ENCODE measurements around the gene CD226. TPM values are rescaled to one million over a fixed set of nuclear protein-coding genes. Genes with fewer than 3 reads are reported as not detected.

CD226 gene
- total and polyA plus RNA-seq, 2 of the 13 experiments (the other 11 are each of a cell fraction or from before 2014, with no cell fraction given) = 0.13 to 0.77 TPM

DNA sequence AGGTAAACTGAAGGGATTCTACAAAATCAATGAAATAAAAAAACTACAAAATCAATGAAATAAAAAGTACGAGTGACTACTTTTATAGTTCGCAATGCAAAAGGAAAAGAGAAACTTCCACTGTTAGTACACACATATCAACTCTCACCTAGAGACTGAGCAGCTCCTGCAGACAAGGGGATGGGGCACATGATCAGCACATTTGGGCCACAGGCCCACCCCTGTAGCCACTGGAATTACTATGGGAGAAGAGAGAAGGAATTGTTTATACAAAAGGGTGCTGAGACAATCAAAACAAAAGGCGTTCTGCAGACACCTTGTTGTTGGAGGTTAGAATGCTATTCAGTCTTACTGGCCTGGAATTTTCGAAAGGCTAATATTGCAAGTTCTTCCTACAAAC is 34.7 kb upstream of the CD226 start (continued):
- TF ChIP-seq SOX5 (CRISPR knock-in tag; IDR thresholded peaks at IDR 0.05; ENCODE audit: borderline replicate concordance) (no peak), ZNF570 (CRISPR knock-in tag; IDR thresholded peaks at IDR 0.05; ENCODE audit: borderline replicate concordance) (no peak), HNRNPL (IDR thresholded peaks at IDR 0.05; ENCODE audit: low read depth, low read length) (no peak), IKZF1 (IDR thresholded peaks at IDR 0.05) (no peak), ZNF180 (CRISPR knock-in tag; IDR thresholded peaks at IDR 0.05; ENCODE audit: borderline replicate concordance, low read depth) (no peak), CCAR2 (optimal IDR thresholded peaks at IDR 0.05; ENCODE audit: low read depth, low read length) (no peak), KLF6 (CRISPR knock-in tag; IDR thresholded peaks at IDR 0.05) (no peak)
- TF ChIP-seq, protein P1, sequence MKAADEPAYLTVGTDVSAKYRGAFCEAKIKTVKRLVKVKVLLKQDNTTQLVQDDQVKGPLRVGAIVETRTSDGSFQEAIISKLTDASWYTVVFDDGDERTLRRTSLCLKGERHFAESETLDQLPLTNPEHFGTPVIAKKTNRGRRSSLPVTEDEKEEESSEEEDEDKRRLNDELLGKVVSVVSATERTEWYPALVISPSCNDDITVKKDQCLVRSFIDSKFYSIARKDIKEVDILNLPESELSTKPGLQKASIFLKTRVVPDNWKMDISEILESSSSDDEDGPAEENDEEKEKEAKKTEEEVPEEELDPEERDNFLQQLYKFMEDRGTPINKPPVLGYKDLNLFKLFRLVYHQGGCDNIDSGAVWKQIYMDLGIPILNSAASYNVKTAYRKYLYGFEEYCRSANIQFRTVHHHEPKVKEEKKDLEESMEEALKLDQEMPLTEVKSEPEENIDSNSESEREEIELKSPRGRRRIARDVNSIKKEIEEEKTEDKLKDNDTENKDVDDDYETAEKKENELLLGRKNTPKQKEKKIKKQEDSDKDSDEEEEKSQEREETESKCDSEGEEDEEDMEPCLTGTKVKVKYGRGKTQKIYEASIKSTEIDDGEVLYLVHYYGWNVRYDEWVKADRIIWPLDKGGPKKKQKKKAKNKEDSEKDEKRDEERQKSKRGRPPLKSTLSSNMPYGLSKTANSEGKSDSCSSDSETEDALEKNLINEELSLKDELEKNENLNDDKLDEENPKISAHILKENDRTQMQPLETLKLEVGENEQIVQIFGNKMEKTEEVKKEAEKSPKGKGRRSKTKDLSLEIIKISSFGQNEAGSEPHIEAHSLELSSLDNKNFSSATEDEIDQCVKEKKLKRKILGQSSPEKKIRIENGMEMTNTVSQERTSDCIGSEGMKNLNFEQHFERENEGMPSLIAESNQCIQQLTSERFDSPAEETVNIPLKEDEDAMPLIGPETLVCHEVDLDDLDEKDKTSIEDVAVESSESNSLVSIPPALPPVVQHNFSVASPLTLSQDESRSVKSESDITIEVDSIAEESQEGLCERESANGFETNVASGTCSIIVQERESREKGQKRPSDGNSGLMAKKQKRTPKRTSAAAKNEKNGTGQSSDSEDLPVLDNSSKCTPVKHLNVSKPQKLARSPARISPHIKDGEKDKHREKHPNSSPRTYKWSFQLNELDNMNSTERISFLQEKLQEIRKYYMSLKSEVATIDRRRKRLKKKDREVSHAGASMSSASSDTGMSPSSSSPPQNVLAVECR (CRISPR knock-in tag; IDR thresholded peaks at IDR 0.05; ENCODE audit: borderline replicate concordance) = no peak
- TF ChIP-seq, protein P2, sequence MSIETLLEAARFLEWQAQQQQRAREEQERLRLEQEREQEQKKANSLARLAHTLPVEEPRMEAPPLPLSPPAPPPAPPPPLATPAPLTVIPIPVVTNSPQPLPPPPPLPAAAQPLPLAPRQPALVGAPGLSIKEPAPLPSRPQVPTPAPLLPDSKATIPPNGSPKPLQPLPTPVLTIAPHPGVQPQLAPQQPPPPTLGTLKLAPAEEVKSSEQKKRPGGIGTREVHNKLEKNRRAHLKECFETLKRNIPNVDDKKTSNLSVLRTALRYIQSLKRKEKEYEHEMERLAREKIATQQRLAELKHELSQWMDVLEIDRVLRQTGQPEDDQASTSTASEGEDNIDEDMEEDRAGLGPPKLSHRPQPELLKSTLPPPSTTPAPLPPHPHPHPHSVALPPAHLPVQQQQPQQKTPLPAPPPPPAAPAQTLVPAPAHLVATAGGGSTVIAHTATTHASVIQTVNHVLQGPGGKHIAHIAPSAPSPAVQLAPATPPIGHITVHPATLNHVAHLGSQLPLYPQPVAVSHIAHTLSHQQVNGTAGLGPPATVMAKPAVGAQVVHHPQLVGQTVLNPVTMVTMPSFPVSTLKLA (IDR thresholded peaks at IDR 0.05) = no peak
- TF ChIP-seq, protein P3, sequence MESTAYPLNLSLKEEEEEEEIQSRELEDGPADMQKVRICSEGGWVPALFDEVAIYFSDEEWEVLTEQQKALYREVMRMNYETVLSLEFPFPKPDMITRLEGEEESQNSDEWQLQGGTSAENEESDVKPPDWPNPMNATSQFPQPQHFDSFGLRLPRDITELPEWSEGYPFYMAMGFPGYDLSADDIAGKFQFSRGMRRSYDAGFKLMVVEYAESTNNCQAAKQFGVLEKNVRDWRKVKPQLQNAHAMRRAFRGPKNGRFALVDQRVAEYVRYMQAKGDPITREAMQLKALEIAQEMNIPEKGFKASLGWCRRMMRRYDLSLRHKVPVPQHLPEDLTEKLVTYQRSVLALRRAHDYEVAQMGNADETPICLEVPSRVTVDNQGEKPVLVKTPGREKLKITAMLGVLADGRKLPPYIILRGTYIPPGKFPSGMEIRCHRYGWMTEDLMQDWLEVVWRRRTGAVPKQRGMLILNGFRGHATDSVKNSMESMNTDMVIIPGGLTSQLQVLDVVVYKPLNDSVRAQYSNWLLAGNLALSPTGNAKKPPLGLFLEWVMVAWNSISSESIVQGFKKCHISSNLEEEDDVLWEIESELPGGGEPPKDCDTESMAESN (CRISPR knock-in tag; conservative IDR thresholded peaks at IDR 0.05) = no peak
- TF ChIP-seq, protein P4, sequence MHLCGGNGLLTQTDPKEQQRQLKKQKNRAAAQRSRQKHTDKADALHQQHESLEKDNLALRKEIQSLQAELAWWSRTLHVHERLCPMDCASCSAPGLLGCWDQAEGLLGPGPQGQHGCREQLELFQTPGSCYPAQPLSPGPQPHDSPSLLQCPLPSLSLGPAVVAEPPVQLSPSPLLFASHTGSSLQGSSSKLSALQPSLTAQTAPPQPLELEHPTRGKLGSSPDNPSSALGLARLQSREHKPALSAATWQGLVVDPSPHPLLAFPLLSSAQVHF (CRISPR knock-in tag; IDR thresholded peaks at IDR 0.05) = no peak
- TF ChIP-seq, protein P5, sequence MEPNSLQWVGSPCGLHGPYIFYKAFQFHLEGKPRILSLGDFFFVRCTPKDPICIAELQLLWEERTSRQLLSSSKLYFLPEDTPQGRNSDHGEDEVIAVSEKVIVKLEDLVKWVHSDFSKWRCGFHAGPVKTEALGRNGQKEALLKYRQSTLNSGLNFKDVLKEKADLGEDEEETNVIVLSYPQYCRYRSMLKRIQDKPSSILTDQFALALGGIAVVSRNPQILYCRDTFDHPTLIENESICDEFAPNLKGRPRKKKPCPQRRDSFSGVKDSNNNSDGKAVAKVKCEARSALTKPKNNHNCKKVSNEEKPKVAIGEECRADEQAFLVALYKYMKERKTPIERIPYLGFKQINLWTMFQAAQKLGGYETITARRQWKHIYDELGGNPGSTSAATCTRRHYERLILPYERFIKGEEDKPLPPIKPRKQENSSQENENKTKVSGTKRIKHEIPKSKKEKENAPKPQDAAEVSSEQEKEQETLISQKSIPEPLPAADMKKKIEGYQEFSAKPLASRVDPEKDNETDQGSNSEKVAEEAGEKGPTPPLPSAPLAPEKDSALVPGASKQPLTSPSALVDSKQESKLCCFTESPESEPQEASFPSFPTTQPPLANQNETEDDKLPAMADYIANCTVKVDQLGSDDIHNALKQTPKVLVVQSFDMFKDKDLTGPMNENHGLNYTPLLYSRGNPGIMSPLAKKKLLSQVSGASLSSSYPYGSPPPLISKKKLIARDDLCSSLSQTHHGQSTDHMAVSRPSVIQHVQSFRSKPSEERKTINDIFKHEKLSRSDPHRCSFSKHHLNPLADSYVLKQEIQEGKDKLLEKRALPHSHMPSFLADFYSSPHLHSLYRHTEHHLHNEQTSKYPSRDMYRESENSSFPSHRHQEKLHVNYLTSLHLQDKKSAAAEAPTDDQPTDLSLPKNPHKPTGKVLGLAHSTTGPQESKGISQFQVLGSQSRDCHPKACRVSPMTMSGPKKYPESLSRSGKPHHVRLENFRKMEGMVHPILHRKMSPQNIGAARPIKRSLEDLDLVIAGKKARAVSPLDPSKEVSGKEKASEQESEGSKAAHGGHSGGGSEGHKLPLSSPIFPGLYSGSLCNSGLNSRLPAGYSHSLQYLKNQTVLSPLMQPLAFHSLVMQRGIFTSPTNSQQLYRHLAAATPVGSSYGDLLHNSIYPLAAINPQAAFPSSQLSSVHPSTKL (CRISPR knock-in tag; IDR thresholded peaks at IDR 0.05) = no peak
